Esophagus muscularis mucosa (tissue), 3 donors: ENCODE data around the gene AFAP1L2.

Experiments
- CTCF ChIP-seq, 3 experiments: fragments of 200-600 bp in 2 of 3; fragments of 450-650 bp in 1 of 3; sonication (generic) in 2 of 3; IDR thresholded peaks; one replicate each; pipeline ENCODE4 v1.5.1; 2017 to 2019; ENCODE audit warnings: antibody characterized with exemption in 3 of 3, mild to moderate bottlenecking in 2 of 3, moderate library complexity in 1 of 3
- POLR2A ChIP-seq: fragments of 450-650 bp; IDR thresholded peaks from one replicate; pipeline ENCODE4 v1.6.1; 2017; ENCODE audit warnings: antibody characterized with exemption, moderate library complexity, mild to moderate bottlenecking, low read depth

- TF ChIP-seq CTCF (IDR thresholded peaks at IDR 0.05) (no peak), POLR2A (no peak)
Observed at GRCh38 chr10:114347791-114348190, 56.5 kb downstream of the AFAP1L2 start.
